ENCODE data around the gene CYP2E1.
"Not testable (repeated sequence)": the region's sequence is repeated elsewhere in the genome, so short reads cannot be mapped to it uniquely, and the experiment has no call there.

CYP2E1 gene

GRCh38 chr10:133573460-133573859, 46.3 kb downstream of the CYP2E1 start:
- DNase-seq (ENCODE audit: low read depth): not testable (repeated sequence)

- DNase-seq (ENCODE audit: low read depth): not testable (repeated sequence)
These were observed 49.9 kb downstream of the CYP2E1 start for GRCh38 chr10:133577037-133577436.
